GM20431 (cell line): Measurements from ENCODE around the gene C1orf122.

Experiments used
- in situ Hi-C: fragments of 300-500 bp; cut with MseI, MboI; formaldehyde crosslinking; loops from one replicate; pipeline ENCODE4 v1.15.0; 2020; ENCODE audit warnings: low sequenced_read_pairs; ENCODE audit not compliant: unreplicated experiment

Gene C1orf122

DNA sequence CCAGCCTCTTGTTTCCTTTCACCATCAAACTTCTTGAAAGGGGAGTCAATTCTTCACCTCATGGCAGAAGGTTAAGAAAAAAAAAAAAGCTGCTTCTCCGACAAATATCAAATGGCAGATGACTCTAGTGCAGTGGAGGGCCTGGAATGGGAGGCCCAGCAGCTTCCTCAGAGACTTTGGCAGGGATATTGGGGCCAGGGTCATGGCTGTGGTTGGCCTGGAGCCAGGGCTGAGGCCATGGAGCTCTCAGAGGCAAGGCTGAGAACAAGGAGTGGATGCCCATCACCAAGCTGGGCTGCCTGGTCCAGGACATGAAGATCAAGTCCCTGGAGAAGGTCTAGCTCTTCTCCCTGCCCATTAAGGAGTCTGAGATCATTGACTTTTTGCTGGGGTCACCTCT, 33.1 kb downstream of the C1orf122 start:
- in situ Hi-C loops = no loop called here

DNA sequence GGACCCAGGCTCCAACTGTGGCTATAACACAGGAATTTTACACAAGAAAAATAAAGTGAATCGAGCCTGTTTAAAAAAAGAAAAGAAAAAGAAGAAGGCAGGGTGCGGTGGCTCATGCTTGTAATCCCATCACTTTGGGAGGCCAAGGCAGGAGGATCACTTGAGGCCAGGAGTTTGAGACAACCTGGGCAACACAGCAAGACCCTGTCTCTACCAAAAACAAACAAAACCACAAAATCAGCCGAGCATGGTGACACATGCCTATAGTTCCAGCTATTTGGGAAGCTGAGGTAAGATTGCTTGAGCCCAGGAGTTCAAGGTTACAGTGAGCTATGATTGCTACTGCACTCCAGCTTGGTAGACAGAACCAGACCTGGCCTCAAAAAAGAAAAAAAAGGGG, 34.1 kb downstream of the C1orf122 start:
- in situ Hi-C loops = no loop called here

GRCh38 chr1:37844536-37844935, 36.9 kb downstream of the C1orf122 start:
- in situ Hi-C loops = no loop called here

GRCh38 chr1:37845049-37845646, 37.6 kb downstream of the C1orf122 start:
- in situ Hi-C loops = no loop called here

GRCh38 chr1:37845786-37846185, 38.2 kb downstream of the C1orf122 start:
- in situ Hi-C loops = no loop called here

DNA sequence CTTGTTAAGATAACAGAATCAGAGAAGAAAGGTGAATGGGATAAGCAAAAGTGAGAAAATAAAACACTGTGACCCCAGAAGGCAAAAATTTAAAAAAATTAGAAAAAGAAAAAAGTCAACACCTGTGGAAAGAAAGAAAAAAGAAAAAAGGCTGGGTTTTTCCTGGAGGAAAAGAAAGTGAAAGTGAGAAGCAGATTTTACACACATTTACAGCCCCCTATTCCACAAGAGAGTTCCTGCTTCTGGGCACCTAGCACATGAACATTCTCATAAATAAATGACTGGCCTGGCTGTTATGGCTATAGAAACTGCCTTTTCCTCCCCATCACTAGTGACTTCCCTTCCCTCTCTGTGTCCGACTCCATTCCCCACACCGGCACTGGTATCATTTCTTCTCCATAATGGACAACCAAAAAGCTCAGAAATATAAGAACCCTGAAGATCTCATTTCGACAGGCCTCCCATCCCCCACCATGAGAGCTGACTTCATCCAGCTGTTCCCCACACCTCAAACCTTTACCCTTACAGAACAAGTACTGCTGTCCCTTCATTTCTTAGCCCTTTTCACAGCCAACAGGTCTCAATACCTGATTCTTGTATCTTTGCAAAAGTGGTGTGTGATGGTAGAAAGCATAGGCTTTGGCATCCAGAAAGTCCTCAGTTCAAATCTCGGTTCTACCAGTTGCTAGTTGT, 39.2 kb downstream of the C1orf122 start:
- in situ Hi-C loops = no loop called here

DNA sequence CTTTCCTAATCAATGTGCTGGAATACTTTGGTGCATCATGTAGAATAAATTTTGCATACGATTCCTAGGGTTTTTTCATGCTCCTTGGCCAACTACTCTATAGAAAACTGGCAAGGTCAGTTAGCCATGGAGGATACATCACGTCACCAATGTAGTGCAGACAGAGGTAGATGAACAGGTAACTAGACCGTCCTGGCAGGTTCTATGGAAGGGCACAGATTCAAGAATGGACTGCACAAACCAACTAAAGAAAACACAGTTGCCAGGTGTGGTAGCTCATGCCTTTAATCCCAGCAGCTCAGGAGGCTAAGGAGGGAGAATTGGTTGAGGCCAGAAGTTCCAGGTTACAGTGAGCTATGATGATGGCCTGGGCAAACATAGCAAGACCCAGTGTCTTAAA, 41.9 kb downstream of the C1orf122 start:
- in situ Hi-C loops = no loop called here

DNA sequence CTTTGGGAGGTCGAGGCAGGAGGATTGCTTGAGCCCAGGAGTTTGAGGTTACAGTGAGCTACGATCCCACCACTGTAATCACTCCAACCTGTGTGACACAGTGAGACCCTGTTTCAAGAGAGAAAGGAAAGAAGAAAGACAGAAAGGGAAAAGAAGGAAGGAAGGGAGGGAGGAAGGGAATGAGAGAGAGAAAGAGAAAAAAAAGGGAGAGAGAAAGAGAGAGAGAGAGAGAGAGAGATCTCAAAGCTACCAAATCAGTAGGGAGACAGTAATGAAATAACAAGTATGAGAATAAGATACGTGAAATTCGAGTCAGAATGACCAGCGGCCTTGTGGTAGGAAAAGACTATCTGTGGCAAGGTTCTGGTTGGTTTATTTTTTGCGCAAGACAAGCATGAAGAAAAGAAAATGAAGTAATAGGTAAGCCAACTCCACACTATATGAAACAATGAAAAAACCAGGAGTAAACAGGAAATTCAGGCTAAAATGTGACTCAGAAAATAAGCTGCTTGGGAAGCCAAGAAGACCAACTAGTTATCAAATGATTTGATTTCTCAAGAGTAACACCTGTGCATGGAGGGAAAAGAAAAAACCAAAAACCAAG, 42.9 kb downstream of the C1orf122 start:
- in situ Hi-C loops = no loop called here

- in situ Hi-C loops = no loop called here
Observed at GRCh38 chr1:37851262-37851661, 43.7 kb downstream of the C1orf122 start.

- in situ Hi-C loops = no loop called here
Observed at GRCh38 chr1:37851782-37852210, 44.2 kb downstream of the C1orf122 start.

DNA sequence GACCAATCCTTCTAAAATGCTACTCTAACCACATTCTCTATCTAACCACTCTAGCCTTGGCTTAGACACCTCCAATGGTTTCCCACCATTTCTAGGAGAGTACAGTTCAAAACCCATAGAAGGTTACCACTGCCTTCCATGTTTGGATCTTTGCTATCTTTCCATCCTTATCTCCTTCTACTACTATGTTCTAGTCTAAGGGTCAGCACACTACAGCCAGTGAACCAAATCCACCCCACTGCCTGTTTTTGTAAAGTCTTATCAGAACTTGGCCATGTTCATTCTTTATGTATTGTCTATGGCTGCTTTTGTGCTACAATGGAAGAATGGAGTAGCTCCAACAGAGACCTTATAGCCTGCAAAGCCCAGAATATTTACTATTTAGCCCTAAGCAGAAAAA, 45.6 kb downstream of the C1orf122 start:
- in situ Hi-C loops = no loop called here

DNA sequence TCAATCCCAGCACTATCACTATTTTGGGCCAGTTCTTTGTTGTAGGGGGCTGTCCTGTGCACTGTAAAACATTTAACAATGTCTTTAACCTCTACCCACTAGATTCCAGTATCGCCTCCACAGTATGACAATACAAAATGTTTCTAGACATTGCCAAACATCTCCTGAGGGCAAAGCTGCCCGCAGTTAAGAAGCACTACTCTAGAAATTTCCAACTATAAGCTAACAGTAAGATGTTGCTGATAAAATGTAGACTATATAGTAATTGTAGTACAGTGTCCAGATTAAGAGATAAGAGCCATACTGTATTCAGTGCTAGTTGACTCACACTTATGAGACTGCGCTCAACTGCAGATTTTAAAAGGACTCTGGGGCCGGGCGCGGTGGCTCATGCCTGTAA, 46.8 kb downstream of the C1orf122 start:
- in situ Hi-C loops = no loop called here
